K562 (cell line): ENCODE data around the gene KDM5A.

Source experiments
- SREBF2 ChIP-seq: sonication (generic); formaldehyde crosslinking; IDR thresholded peaks from 2 replicates; pipeline ENCODE4 v1.4.0; 2020; ENCODE audit warnings: mild to moderate bottlenecking, missing genetic modification reagents
- ZNF778 ChIP-seq: fragments of 450-650 bp; formaldehyde crosslinking; IDR thresholded peaks from 2 replicates; pipeline ENCODE4 v1.4.0; 2020; ENCODE audit warnings: mild to moderate bottlenecking, moderate library complexity

- TF ChIP-seq ZNF778 (CRISPR knock-in tag) (no peak), SREBF2 (no peak)
Observed at GRCh38 chr12:233615-233968, 155.5 kb downstream of the KDM5A start.
